A549 (cell line): ENCODE measurements around the gene CALN1. TPM values are rescaled to one million over a fixed set of nuclear protein-coding genes. Genes with fewer than 3 reads are reported as not detected.

Source experiments
- ATAC-seq, 2 experiments: fragments of 200-7000 bp in 1 of 2; fragments of >200 bp in 1 of 2; cut with Nextera tagmentation in 1 of 2; cut with Tn5 transposase in 1 of 2; 3 replicates each; pipeline versions ENCODE4 v1.8.0 to v1.9.1; 2018 to 2020; ENCODE audit warnings: mild to moderate bottlenecking in 1 of 2, moderate library complexity in 1 of 2
- CTCF ChIA-PET: fragments of 300-600 bp; sonication (Branson Sonifier 250); formaldehyde crosslinking; extraction: SDS; loops from one replicate; lab custom pipeline; 2021; ENCODE audit warnings: antibody characterized with exemption, inconsistent platforms; lab: Yijun Ruan, JAX
- POLR2A ChIA-PET: fragments of 350-600 bp; formaldehyde crosslinking; extraction: SDS; loops from one replicate; lab custom pipeline; 2021; ENCODE audit warnings: antibody characterized with exemption, inconsistent platforms; lab: Yijun Ruan, JAX
- DNase-seq, 2 experiments: peaks; one replicate each; pipeline versions ENCODE4 v3.0.0 to v3.0.0-alpha.2; 2011 to 2016; ENCODE audit warnings: low read depth in 1 of 2, low spot score in 1 of 2
- FAIRE-seq: peaks from 2 replicates; lab custom pipeline; 2011; peaks lifted over from hg19 to GRCh38; lab: Jason Lieb, UNC
- H3K27ac ChIP-seq, 2 experiments: fragments of >200 bp; sonication (Bioruptor Twin); formaldehyde crosslinking; 3 replicates each; pipeline ENCODE4 v1.5.1; 2016 to 2017
- H3K4me1 ChIP-seq: fragments of >200 bp; sonication (Bioruptor Twin); formaldehyde crosslinking; 3 replicates; pipeline ENCODE4 v1.6.1; 2016
- H3K4me2 ChIP-seq: fragments of >200 bp; sonication (Bioruptor Twin); formaldehyde crosslinking; 3 replicates; pipeline ENCODE4 v1.6.1; 2016
- H3K4me3 ChIP-seq: fragments of >200 bp; sonication (Bioruptor Twin); formaldehyde crosslinking; 3 replicates; pipeline ENCODE4 v1.5.1; 2016
- H3K9me3 ChIP-seq: fragments of >200 bp; sonication (Bioruptor Twin); formaldehyde crosslinking; 3 replicates; pipeline ENCODE4 v1.6.1; 2016
- ATOH8 ChIP-seq: fragments of 250-450 bp; sonication (Bioruptor Pico); IDR thresholded peaks from 2 replicates; pipeline ENCODE4 v1.5.0; 2020; ENCODE audit warnings: low read depth, mild to moderate bottlenecking, moderate library complexity
- BCL3 ChIP-seq: fragments of >200 bp; sonication (Bioruptor Twin); formaldehyde crosslinking; IDR thresholded peaks from 3 replicates; pipeline ENCODE4 v1.6.1; 2016
- BHLHE40 ChIP-seq: IDR thresholded peaks from 2 replicates; pipeline ENCODE4 v1.6.1; 2012; ENCODE audit warnings: low read depth, low read length, inconsistent platforms
- CBX2 ChIP-seq: fragments of 200-600 bp; sonication (generic); IDR thresholded peaks from 2 replicates; pipeline ENCODE4 v1.6.1; 2016; ENCODE audit warnings: low read depth, mild to moderate bottlenecking, borderline replicate concordance
- EHMT2 ChIP-seq: fragments of 200-600 bp; sonication (generic); IDR thresholded peaks from 2 replicates; pipeline ENCODE4 v1.6.1; 2016; ENCODE audit warnings: antibody characterized with exemption, low read depth, mild to moderate bottlenecking, moderate library complexity
- EP300 ChIP-seq, 2 experiments: fragments of >200 bp; sonication (Bioruptor Twin); formaldehyde crosslinking; IDR thresholded peaks; 2 replicates in 1 of 2; 3 replicates in 1 of 2; pipeline ENCODE4 v1.6.1; 2016 to 2017
- ESRRA ChIP-seq: fragments of 150-350 bp; IDR thresholded peaks from 2 replicates; pipeline ENCODE4 v1.6.1; 2014; ENCODE audit warnings: mild to moderate bottlenecking, low read length, borderline replicate concordance
- FOSB ChIP-seq: fragments of 250-450 bp; sonication (Bioruptor Pico); IDR thresholded peaks from 2 replicates; pipeline ENCODE4 v1.5.0; 2020; ENCODE audit warnings: mild to moderate bottlenecking, moderate library complexity
- FOSL2 ChIP-seq, 2 experiments: fragments of 450-650 bp in 1 of 2; fragments of >200 bp in 1 of 2; sonication (Bioruptor Twin) in 1 of 2; formaldehyde crosslinking; IDR thresholded peaks; 2 replicates each; pipeline versions ENCODE4 v1.5.0 to v1.6.1; 2016 to 2020; ENCODE audit warnings: mild to moderate bottlenecking in 1 of 2, moderate library complexity in 1 of 2
- HES2 ChIP-seq: fragments of >200 bp; sonication (Bioruptor Twin); formaldehyde crosslinking; IDR thresholded peaks from 2 replicates; pipeline ENCODE4 v1.6.1; 2016
- HEYL ChIP-seq: fragments of 250-450 bp; sonication (Bioruptor Pico); IDR thresholded peaks from 2 replicates; pipeline ENCODE4 v1.8.0; 2021; ENCODE audit warnings: mild to moderate bottlenecking, moderate library complexity
- HMGXB4 ChIP-seq: fragments of 250-450 bp; sonication (Bioruptor Pico); IDR thresholded peaks from 2 replicates; pipeline ENCODE4 v1.5.0; 2021; ENCODE audit warnings: mild to moderate bottlenecking, moderate library complexity, borderline replicate concordance
- HOXA7 ChIP-seq: fragments of 250-450 bp; sonication (Bioruptor Pico); IDR thresholded peaks from 2 replicates; pipeline ENCODE4 v1.5.0; 2020; ENCODE audit warnings: mild to moderate bottlenecking, moderate library complexity
- HOXB5 ChIP-seq: fragments of 250-450 bp; sonication (Bioruptor Pico); IDR thresholded peaks from 2 replicates; pipeline ENCODE4 v1.5.0; 2020; ENCODE audit warnings: mild to moderate bottlenecking, moderate library complexity
- JUN ChIP-seq, 2 experiments: fragments of >200 bp; sonication (Bioruptor Twin); formaldehyde crosslinking; IDR thresholded peaks; 2 replicates in 1 of 2; 3 replicates in 1 of 2; pipeline ENCODE4 v1.6.1; 2016 to 2017
- JUNB ChIP-seq: fragments of >200 bp; sonication (Bioruptor Twin); formaldehyde crosslinking; IDR thresholded peaks from 2 replicates; pipeline ENCODE4 v1.6.1; 2016
- MAFK ChIP-seq: fragments of 450-650 bp; IDR thresholded peaks from 2 replicates; pipeline ENCODE4 v1.6.1; 2014; ENCODE audit not compliant: partially characterized antibody
- MAZ ChIP-seq: fragments of 150-350 bp; IDR thresholded peaks from 2 replicates; pipeline ENCODE4 v1.6.1; 2014; ENCODE audit warnings: antibody characterized with exemption, low read depth, low read length, borderline replicate concordance
- MYC ChIP-seq: IDR thresholded peaks from 2 replicates; pipeline ENCODE4 v1.6.1; 2012; ENCODE audit warnings: mild to moderate bottlenecking, inconsistent platforms, low read length, improper control_type of control experiment, borderline replicate concordance
- POLR2AphosphoS2 ChIP-seq: conservative IDR thresholded peaks from 2 replicates; pipeline ENCODE4 v1.6.1; 2012; ENCODE audit warnings: low read length, improper control_type of control experiment, inconsistent platforms
- RARB ChIP-seq: fragments of 250-450 bp; sonication (Bioruptor Pico); IDR thresholded peaks from 2 replicates; pipeline ENCODE4 v1.8.0; 2021; ENCODE audit warnings: mild to moderate bottlenecking, moderate library complexity
- RFX5 ChIP-seq: fragments of 450-650 bp; IDR thresholded peaks from 2 replicates; pipeline ENCODE4 v1.7.1; 2014; ENCODE audit warnings: antibody characterized with exemption, mild to moderate bottlenecking, moderate library complexity
- TP53 ChIP-seq: fragments of 250-450 bp; sonication (Bioruptor Pico); IDR thresholded peaks from 2 replicates; pipeline ENCODE4 v1.5.0; 2021; ENCODE audit warnings: mild to moderate bottlenecking, moderate library complexity
- ZFP36 ChIP-seq: fragments of 450-650 bp; IDR thresholded peaks from 2 replicates; pipeline ENCODE4 v1.6.1; 2014; ENCODE audit warnings: borderline replicate concordance; ENCODE audit not compliant: partially characterized antibody
- ZSCAN20 ChIP-seq: fragments of 250-450 bp; sonication (Bioruptor Pico); IDR thresholded peaks from 2 replicates; pipeline ENCODE4 v1.8.0; 2022; ENCODE audit warnings: mild to moderate bottlenecking, moderate library complexity
- WGBS: methylation state at CpG from one replicate; pipeline ENCODE4 v1.1.6; 2017; ENCODE audit errors: missing lambda C conversion rate; 5-methylcytosine and 5-hydroxymethylcytosine counted together
- polyA plus RNA-seq, 4 experiments: library from polyadenylated mRNA; depleted of rRNA in 3 of 4; stranded (reverse); fragments of >200 nt; fragmentation: RNase III in 1 of 4; extraction: RNeasy Plus Mini Kit Qiagen cat#74134 plus additional on column Dnase treatment in 1 of 4; gene quantifications; 2 replicates in 3 of 4; 3 replicates in 1 of 4; pipeline ENCODE4 v1.2.3, GENCODE V29; 2011 to 2017

The CALN1 gene
- polyA plus RNA-seq, 2 of the 4 experiments (the other 2 are of a cell fraction) = not detected

GRCh38 chr7:72230281-72230680 is 181.9 kb downstream of the CALN1 start:
- 17% methylated on average over 4 of the region's 4 CpGs for WGBS
- H3K27ac ChIP-seq = no peak overlapping the region
- no peaks in the 10 kb centered on the region for H3K4me1 ChIP-seq
- H3K4me3 ChIP-seq = no peak overlapping the region
- DNase-seq (no peak), FAIRE-seq (no peak), ATAC-seq (no peak)
- H3K9me3 ChIP-seq = no peaks in the 10 kb centered on the region
- ChIA-PET POLR2A (no interaction called here), CTCF (no interaction called here)
- H3K4me2 ChIP-seq = no peak overlapping the region
- TF ChIP-seq RARB (CRISPR knock-in tag) = no peak
- no peak for TF ChIP-seq ATOH8 (CRISPR knock-in tag)
- TF ChIP-seq MAZ = no peak
- TF ChIP-seq EP300 (IDR thresholded peaks at IDR 0.05) = no peak
- TF ChIP-seq ZSCAN20 (CRISPR knock-in tag) = no peak
- no peak for TF ChIP-seq TP53 (CRISPR knock-in tag)
- TF ChIP-seq BHLHE40 = no peak
- TF ChIP-seq HMGXB4 (CRISPR knock-in tag) = no peak
- no peak for TF ChIP-seq POLR2AphosphoS2
- TF ChIP-seq JUN (IDR thresholded peaks at IDR 0.05) = no peak
- TF ChIP-seq HOXA7 (CRISPR knock-in tag) = no peak
- TF ChIP-seq EHMT2 = no peak
- no peak for TF ChIP-seq HES2
- no peak for TF ChIP-seq FOSL2 (IDR thresholded peaks at IDR 0.05)
- TF ChIP-seq FOSL2 (CRISPR knock-in tag; IDR thresholded peaks at IDR 0.05) = no peak
- no peak for TF ChIP-seq JUNB
- no peak for TF ChIP-seq ZFP36
- no peak for TF ChIP-seq ESRRA
- TF ChIP-seq RFX5 = no peak

GRCh38 chr7:72223351-72223750 is 188.8 kb downstream of the CALN1 start:
- Histone ChIP-seq H3K4me2 (no peak overlapping the region), H3K4me3 (no peak overlapping the region), H3K27ac (no peak overlapping the region), H3K9me3 (no peaks in the 10 kb centered on the region), H3K4me1 (no peaks in the 10 kb centered on the region)
- WGBS = 6% methylated on average over 2 of the region's 2 CpGs
- TF ChIP-seq FOSB (CRISPR knock-in tag) (no peak), MYC (no peak), MAFK (no peak), CBX2 (no peak), HOXB5 (CRISPR knock-in tag) (no peak), HEYL (CRISPR knock-in tag) (no peak), BCL3 (no peak)
- ChIA-PET CTCF (interaction anchor here (0.8 kb wide), 1 partner anchor 11 kb away, joined by 3 read pairs; no protein-coding TSS in a partner anchor), POLR2A (no interaction called here)
- FAIRE-seq (no peak), DNase-seq (no peak), ATAC-seq (no peak)
